Subcutaneous abdominal adipose tissue (tissue), 5 donors: Measurements from ENCODE around the gene BMP6.

Experiments used
- H3K27ac ChIP-seq: one replicate; pipeline ENCODE4 v1.7.0; 2013; ENCODE audit warnings: low read depth, mild to moderate bottlenecking, inconsistent platforms, low read length, moderate library complexity
- H3K27me3 ChIP-seq, 5 donors: one replicate each; pipeline ENCODE4 v1.7.0; 2013; ENCODE audit warnings: low read length in 5 of 5, inconsistent platforms in 1 of 5; ENCODE audit not compliant: control insufficient read depth in 5 of 5, insufficient read depth in 4 of 5
- H3K36me3 ChIP-seq, 5 donors: one replicate each; pipeline ENCODE4 v1.7.0; 2013; ENCODE audit warnings: low read length in 5 of 5; ENCODE audit not compliant: control insufficient read depth in 5 of 5, insufficient read depth in 5 of 5
- H3K4me1 ChIP-seq, 5 donors: one replicate each; pipeline ENCODE4 v1.7.0; 2013; ENCODE audit warnings: low read length in 5 of 5, mild to moderate bottlenecking in 3 of 5, moderate library complexity in 1 of 5; ENCODE audit not compliant: control insufficient read depth in 5 of 5, insufficient read depth in 5 of 5
- H3K4me3 ChIP-seq, 5 donors: one replicate each; pipeline ENCODE4 v1.7.0; 2013; ENCODE audit warnings: low read length in 5 of 5, low read depth in 1 of 5
- H3K9ac ChIP-seq, 5 donors: one replicate each; pipeline ENCODE4 v1.7.0; 2013; ENCODE audit warnings: low read length in 5 of 5, mild to moderate bottlenecking in 4 of 5, moderate library complexity in 3 of 5
- H3K9me3 ChIP-seq, 5 donors: one replicate each; pipeline ENCODE4 v1.7.0; 2013; ENCODE audit warnings: low read length in 5 of 5; ENCODE audit not compliant: control insufficient read depth in 5 of 5
- donor health status: healthy.
- donor health status: healthy.
- donor health status: healthy.
- donor health status: healthy.
- donor health status: healthy.

BMP6 gene

GRCh38 chr6:7781240-7781639 is 55.3 kb downstream of the BMP6 start:
- no peak overlapping the region for H3K9ac ChIP-seq
- no peaks in the 10 kb centered on the region for H3K9me3 ChIP-seq
- H3K4me3 ChIP-seq, result no peak overlapping the region
- no peak overlapping the region for H3K27ac ChIP-seq
- H3K27me3 ChIP-seq, result no peaks in the 10 kb centered on the region
- peaks cover 0 to 21% (median 17%) of the 10 kb centered on the region in 5 donors for H3K4me1 ChIP-seq
- H3K36me3 ChIP-seq, result no peaks in the 10 kb centered on the region

GRCh38 chr6:7784248-7784647 is 58.3 kb downstream of the BMP6 start:
- H3K27ac ChIP-seq, result no peak overlapping the region
- peaks cover 0 to 34% (median 31%) of the 10 kb centered on the region in 5 donors for H3K4me1 ChIP-seq
- no peak overlapping the region for H3K9ac ChIP-seq
- H3K27me3 ChIP-seq, result no peaks in the 10 kb centered on the region
- no peaks in the 10 kb centered on the region for H3K9me3 ChIP-seq
- no peak overlapping the region for H3K4me3 ChIP-seq
- no peaks in the 10 kb centered on the region for H3K36me3 ChIP-seq

GRCh38 chr6:7784706-7785105 is 58.8 kb downstream of the BMP6 start:
- Histone ChIP-seq H3K27ac (no peak overlapping the region), H3K9ac (no peak overlapping the region), H3K27me3 (no peaks in the 10 kb centered on the region), H3K4me1 (peaks cover 0 to 34% (median 31%) of the 10 kb centered on the region in 5 donors), H3K36me3 (no peaks in the 10 kb centered on the region), H3K9me3 (no peaks in the 10 kb centered on the region), H3K4me3 (no peak overlapping the region)

DNA sequence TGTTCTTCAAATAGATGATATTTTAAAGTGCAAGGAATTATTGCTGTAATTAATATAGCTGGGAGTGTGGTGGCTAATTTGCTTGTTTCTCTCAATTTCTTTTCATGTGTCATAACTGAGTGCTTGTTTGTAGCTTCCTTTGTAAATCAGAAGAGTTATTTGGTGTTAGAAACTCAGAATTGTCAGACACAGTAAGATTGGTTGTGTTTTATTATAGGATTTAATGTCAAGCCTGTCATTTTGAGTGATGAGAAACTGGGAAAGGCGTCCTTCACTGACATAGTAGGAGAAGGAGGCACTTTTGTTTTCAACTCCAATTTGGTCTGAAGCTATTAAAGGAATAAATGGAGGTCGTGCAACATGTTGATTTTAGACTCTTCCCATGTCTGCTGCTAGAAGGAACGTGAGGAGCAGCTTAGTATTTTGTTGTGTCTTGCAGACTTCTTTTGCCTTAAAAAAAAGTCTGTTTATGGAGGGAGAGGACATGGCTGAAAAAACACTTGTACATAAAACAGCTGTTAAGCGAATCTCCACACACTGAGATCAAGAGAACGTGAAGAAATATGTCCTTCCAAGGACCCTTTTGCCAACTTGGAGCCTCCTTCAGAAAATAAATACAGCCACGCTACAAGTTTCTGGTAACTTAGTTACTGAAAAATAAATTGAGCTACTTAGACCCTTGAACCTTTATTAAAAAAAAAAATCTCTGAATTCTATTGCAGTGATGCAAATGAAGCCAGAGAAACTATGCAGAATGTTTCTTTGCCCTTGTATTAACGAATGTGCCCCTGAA is 59.5 kb downstream of the BMP6 start:
- Histone ChIP-seq H3K9ac (no peak overlapping the region), H3K4me3 (no peak overlapping the region), H3K4me1 (peaks cover 0 to 34% (median 31%) of the 10 kb centered on the region in 5 donors), H3K27me3 (no peaks in the 10 kb centered on the region), H3K36me3 (no peaks in the 10 kb centered on the region), H3K9me3 (no peaks in the 10 kb centered on the region), H3K27ac (no peak overlapping the region)

GRCh38 chr6:7786214-7786661 is 60.3 kb downstream of the BMP6 start:
- Histone ChIP-seq H3K27ac (no peak overlapping the region), H3K4me3 (no peak overlapping the region), H3K9me3 (no peaks in the 10 kb centered on the region), H3K36me3 (no peaks in the 10 kb centered on the region), H3K27me3 (no peaks in the 10 kb centered on the region), H3K9ac (no peak overlapping the region), H3K4me1 (peaks cover 0 to 34% (median 31%) of the 10 kb centered on the region in 5 donors)

DNA sequence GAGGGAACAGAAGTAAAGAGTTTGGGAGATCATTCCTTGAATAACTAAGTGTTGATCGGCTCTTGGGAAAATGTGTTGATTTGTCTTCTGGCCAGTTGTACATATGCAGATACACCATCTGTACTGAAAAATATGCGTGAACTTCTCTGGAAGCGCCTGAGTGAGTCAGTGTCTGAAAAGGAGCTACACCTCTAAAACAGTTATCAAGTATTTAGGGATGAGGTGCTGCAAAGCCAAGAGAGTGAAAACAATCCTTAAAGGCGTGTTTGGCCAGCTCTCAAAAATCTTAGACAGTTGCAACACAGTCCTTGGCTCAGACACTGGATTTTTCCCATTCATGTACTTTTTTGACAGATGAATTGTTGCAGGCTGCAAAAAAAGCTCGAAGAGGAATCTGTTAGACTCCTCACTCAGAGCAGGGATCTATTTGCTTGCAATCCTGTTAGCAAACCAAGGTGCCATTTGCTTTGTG is 61.3 kb downstream of the BMP6 start:
- H3K27me3 ChIP-seq, result no peaks in the 10 kb centered on the region
- no peaks in the 10 kb centered on the region for H3K9me3 ChIP-seq
- no peak overlapping the region for H3K27ac ChIP-seq
- no peaks in the 10 kb centered on the region for H3K36me3 ChIP-seq
- no peak overlapping the region for H3K9ac ChIP-seq
- no peak overlapping the region for H3K4me3 ChIP-seq
- H3K4me1 ChIP-seq, result peaks cover 0 to 34% (median 31%) of the 10 kb centered on the region in 5 donors

GRCh38 chr6:7787731-7788130 is 61.8 kb downstream of the BMP6 start:
- H3K36me3 ChIP-seq, result no peaks in the 10 kb centered on the region
- H3K27me3 ChIP-seq, result no peaks in the 10 kb centered on the region
- H3K9ac ChIP-seq, result no peak overlapping the region
- no peaks in the 10 kb centered on the region for H3K9me3 ChIP-seq
- H3K27ac ChIP-seq, result no peak overlapping the region
- peaks cover 0 to 34% (median 31%) of the 10 kb centered on the region in 5 donors for H3K4me1 ChIP-seq
- no peak overlapping the region for H3K4me3 ChIP-seq

DNA sequence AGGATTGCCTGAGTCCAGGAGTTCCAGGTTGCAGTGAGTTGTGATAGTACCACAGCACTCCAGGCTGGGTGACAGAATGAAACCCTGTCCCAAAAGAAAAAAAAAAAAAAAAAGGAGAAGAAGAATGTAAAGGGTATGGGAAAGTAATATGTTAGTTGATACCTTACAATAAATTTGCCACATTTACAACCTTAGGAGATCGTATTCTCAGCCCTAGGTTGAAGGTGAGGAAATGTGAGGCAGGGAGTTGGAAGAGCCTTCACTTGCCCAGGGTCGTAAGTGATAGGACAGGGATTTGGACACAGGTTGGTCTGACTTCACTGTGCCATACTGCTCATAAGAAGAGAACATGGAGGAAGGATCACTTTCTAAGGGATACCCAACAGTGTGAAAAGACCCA is 68.6 kb downstream of the BMP6 start:
- Histone ChIP-seq H3K36me3 (no peaks in the 10 kb centered on the region), H3K27me3 (peaks cover 0 to 2% (median 0%) of the 10 kb centered on the region in 5 donors), H3K27ac (no peak overlapping the region), H3K9me3 (no peaks in the 10 kb centered on the region), H3K4me3 (no peak overlapping the region), H3K9ac (no peak overlapping the region), H3K4me1 (no peaks in the 10 kb centered on the region)

DNA sequence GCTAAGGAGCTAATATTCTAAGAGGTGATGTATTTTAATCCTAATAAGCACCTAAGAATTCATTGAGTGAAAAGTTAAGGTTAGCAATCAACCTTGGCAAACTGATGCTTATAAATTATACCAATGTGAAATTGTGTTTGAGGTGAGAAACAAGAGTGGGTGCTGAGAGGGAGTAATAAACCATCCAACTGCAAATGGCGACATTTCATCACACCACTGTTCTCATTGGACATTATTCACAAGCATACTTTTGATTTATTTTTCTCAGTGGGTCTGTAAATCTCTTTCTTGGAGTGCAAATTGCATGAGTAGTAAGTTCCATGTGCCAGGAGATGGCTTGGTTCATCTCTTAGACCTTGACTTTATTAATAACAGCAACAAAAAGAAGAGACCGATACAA is 71.5 kb downstream of the BMP6 start:
- H3K4me3 ChIP-seq, result no peak overlapping the region
- H3K9ac ChIP-seq, result no peak overlapping the region
- peaks cover 0 to 2% (median 0%) of the 10 kb centered on the region in 5 donors for H3K27me3 ChIP-seq
- no peaks in the 10 kb centered on the region for H3K4me1 ChIP-seq
- H3K9me3 ChIP-seq, result no peaks in the 10 kb centered on the region
- no peak overlapping the region for H3K27ac ChIP-seq
- H3K36me3 ChIP-seq, result no peaks in the 10 kb centered on the region

DNA sequence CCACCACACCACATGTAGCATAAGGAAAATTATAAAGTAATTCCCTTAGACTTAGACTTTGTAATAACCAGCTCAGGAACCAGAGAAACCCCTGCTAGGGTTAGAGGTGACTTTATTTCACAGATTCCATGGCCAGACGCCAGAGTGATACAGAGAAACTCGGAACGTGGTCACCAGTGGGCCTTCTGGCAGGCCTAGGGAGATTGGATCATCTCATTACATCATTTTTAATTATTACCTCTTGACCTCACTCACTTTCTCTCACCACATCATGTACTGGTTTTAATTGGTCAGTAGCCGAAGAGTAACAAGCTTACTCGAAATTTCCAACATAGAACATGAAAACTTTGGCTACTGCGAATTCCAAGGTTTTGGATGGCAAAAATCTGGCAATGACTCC is 72.9 kb downstream of the BMP6 start:
- Histone ChIP-seq H3K9ac (no peak overlapping the region), H3K9me3 (no peaks in the 10 kb centered on the region), H3K27ac (no peak overlapping the region), H3K36me3 (no peaks in the 10 kb centered on the region), H3K27me3 (peaks cover 0 to 2% (median 0%) of the 10 kb centered on the region in 5 donors), H3K4me1 (no peaks in the 10 kb centered on the region), H3K4me3 (no peak overlapping the region)
